MV-4-11 (cell line): Measurements from ENCODE around the gene MAST4.

Experiments used
- DNase-seq: peaks from one replicate; lab custom pipeline; 2025; lab: John Stamatoyannopoulos, UW

Gene MAST4

DNA sequence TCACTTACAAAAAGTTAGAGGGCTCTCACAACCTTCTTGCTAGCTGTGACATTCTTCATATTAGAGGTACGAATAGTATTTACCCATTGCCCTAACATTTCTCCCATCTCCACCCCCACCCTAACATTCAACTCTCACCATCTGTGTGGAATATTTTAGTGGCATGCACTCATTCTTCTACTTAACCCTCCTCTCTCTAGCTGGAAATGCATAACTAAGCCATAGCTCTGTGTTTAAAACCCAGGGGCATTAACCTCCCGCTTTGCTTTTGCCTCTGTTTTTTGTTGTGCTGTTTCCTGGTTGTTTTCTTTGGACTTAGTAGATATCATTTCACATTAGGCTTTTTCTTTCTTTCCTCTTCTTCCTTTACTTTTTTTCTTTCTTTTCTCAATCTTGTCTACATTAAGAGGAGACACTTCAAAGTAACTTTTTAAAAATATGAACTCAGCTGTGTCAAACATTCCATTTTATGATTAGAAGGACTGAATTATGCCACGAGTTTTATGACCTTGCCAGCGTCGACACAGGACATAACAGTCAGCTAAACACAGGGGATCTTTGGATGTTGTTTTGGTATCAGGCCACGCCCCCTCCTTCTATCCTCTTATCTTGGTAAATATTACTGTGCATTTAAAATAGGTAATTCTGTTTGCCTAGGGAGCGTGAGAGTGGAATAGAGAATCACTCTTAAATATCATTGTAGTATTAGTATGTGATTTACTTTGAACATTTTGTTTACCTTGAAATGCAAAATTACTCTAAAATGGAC lies 364.4 kb downstream of the MAST4 start:
- DNase-seq: no peak

DNA sequence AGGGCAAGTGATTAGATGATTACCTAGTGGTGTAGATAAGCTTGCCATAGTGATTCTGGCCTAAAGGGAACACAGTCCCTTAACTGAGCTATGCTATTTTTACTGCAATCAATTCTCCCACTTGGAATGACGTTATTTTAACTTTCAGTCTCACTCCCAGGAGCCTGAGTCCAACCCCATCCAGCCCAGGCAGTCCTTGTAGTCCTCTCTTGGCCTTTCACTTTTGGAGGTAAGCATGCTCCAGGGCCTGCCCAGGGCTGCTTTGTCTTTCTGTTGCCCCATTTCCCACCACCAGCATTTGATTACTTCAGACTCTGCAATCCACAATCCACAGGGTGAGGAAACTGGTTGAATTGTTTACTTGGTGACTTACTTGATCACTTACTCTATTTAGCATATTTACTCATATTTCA lies 367.4 kb downstream of the MAST4 start:
- no peak for DNase-seq

DNA sequence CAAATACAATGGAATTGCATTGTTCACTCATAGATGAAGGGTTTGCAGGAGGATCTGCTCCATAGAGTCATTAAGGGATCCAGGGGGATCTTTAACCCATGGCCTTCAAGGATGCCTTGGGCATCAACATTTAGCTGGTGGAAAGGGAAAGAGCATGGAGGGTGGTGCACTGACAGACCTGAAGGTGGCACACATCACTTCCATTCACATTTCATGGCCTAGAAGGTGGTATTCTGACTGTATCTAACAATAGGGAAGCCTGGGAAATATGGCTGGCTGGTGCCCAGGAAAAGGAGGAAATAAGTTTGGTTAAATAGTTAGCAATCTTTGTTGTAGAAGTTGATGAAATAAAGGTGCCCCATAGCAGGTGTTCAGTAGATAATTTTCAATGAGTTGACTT lies 370.2 kb downstream of the MAST4 start:
- no peak for DNase-seq

DNA sequence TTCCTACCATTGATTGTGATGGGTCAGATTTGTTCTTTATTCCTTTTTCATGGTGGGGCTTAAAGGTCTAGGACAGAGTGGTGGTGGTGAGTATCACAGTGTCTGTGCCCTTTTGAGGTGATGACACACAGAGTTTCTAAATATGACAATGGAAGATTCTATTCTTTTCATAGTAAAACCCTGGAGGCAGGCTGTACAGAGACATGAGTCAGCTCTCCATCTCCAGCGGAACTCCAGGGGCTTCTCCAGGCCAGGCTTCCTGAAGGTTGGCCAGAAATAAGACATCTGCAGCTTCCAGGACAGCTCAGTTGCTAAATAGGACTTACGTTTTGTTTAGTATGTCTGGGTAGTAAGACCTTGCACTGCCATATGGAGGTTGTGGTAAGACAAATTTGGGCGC lies 370.9 kb downstream of the MAST4 start:
- no peak for DNase-seq

DNA sequence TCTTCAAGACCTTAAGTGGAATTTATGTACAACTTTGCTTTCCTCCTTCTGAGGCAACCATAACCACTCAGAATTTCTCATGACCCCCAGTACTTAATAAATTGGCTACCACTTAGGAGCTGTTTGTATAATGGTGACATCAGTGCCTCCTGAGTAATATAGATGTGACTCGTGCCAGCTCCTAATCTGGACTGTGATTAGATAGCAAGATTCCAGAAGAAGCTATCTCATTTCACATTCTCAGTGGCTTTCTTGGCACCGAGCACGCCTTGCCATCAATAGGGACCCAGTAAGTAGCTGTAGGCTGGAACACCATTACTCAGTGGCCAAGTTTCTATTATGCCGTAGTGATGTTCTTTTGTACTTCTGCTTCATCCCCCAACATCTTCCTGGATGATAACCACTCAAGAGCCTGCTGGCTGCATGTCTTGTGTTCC lies 371.7 kb downstream of the MAST4 start:
- DNase-seq: no peak

DNA sequence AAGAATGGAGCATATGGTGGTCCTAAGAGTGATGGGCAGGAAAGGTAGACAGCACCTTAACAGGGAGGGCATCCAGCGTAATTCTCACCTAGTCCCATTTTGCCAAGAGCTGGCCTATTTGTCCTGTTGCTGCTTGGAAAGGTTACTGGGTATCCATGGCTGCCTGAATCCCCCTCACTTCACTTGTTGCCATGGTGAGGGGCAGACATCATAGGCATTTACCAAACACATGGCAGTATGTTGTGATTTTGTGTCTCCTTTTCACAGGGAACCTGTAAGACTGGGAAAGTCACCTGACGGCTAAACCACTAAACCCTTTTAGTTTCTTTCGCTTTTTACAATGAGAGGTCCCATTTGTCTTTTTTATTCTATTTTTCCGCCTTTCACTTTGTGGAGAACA lies 373.3 kb downstream of the MAST4 start:
- no peak for DNase-seq

DNA sequence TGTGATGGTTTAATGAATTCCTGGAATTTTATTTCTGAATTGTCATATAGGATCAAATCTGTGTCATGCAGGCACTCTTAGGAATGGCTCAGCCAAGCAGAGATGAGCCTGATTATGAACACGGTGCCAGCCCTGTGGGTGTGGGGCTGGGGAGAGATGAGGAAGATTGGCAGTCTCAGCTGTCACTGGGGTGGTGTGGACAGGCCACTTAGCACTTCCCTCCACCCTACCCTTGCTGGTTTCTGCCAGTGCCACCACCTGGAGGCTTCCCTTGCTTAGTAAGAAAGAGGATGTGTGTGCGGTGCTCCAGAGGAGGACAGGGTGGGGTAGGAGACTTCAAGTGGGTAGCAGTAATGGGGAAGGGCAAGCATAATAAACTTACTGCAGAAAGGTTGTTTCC lies 373.8 kb downstream of the MAST4 start:
- DNase-seq: no peak

DNA sequence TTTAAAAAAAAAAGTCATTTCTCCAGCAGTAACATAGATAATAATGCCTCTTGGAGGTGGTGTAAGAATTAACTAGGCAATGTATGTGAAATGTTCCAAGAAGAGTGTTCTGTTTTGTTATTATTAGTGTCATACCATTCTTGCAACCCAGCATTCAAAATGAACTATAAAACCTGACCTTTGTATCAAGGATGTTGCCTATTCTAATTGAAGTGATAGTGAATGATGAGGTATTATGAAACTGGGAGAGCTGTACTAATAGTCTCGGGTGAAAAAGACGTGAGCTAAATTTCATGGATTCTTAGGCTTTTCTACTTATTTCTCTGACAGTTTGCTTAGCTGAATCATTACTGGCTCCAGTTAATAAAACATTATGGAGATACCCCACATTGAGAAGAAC lies 375.8 kb downstream of the MAST4 start:
- DNase-seq: no peak

DNA sequence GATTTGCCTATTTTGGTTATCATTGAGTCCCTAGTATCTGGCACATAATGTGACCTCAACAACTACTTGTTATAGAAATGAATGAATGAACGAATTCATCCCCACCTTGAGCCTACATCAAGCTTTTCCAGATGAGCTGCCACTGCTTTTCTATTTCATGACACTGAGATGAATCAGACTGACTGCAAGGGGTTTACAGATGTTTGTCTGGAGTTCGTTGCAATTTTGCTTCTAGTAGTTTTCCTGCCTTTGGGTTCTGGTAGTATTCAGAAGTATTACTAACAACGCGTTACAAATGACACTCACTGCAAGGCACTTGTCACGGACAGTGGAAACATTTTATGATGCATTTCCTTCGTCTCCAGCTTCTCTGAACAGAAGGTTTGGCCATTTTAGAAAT lies 378.1 kb downstream of the MAST4 start:
- DNase-seq: no peak

DNA sequence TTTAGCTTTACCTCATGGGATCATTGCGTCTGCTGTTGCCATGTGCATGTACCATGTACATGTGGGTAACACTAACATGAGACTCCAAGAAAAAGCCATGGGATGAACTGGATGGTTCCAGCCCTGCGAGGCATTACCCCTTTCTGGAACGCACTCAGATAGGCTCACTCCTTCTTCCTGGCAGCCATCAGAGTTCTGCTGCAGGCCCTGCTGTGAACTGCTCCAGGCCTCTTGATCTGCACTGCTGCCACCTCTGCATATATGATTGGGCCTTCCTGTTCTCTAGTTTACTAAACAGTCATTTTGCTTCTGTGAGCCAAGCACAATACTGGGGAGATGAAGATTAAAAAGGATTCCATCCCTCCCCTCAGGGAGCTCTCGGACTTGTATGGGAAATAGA lies 379.9 kb downstream of the MAST4 start:
- no peak for DNase-seq

DNA sequence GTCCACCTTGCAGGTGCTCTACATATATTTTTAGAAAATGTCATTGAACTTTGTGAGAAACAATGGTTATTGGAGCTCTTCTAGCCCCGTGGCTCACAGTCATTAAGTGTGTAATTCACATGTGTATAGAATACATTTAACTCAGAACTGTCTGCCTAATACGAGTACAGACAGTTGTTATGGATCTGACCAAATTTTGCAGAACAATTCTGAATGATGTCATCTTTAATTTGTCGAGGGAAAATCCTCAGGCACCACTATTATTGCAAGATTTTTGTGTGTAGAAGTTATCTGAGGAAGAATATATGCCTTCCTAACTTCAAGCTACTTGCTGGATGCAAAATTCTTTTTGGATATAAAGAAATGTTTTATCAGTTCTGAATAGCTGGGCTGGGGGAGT lies 383.5 kb downstream of the MAST4 start:
- DNase-seq: no peak

DNA sequence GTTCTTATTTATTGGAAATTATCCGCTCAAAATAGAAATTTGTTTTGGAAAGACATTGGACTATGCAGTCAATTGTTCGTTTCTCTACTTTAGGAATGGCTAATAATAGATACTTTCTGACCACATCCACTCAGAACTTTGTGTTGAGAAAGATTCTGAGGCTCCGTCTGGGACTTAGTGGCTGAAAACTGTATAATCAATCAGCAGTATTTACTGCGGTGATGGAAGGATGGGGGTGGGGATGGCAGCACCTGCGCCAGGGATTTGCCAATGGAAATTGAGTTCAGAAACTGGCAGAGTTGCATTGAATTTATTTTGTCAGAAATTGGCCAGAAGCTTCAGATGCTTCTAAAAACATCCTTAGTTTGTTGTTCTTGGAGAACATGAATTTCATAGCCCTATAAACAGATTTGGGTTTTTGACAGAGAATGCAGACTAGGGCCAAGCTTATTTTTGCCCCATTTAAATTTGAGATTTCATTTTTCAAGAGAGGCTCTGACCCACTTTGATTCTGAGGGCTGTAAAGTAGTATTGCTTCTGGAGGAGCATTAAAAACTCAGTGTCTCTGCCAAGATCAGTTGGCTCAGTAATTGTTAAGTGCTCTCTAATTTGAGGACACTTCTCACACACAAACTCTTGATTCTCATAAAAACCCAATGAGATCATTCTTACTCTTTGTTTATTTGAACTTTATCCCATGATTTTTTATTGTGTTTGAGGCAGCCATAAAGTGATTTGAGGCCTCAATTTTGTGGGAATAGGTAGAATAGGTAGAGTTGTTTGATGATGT lies 385.3 kb downstream of the MAST4 start:
- DNase-seq: no peak

DNA sequence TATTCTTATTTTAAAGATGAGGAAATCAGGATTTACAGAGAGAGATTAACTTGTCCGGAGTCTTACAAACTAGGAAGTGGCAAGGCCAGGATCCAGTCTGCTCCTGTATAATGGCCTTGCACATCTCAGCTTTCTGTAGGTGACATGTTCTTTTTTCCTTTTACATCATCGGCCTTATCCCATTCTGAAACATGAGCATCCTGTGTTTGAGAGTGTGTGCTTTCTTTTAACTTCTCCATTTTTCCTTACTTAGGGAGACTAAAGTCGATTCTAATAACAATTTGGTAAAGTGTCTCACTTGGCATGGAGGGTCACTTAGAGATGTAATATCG lies 385.8 kb downstream of the MAST4 start:
- no peak for DNase-seq

DNA sequence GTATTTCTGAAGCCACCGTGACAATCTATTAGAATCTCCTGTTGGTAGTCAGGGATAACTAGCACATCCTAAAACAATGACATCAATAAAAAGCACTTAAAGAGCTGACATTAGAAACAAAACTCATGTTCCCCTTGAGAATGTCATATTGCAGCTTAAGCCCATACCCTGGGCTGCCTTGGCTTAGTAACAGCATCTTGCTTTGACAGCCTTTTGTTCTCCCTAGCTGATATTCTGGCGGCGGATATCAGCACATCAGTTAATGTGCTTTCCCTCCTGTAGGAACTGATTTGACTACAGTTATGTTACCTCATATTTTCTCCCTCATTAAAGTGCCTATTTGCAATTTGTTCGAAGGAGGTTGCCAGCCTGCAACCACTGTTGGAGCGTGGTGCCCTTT lies 386.3 kb downstream of the MAST4 start:
- DNase-seq: no peak

DNA sequence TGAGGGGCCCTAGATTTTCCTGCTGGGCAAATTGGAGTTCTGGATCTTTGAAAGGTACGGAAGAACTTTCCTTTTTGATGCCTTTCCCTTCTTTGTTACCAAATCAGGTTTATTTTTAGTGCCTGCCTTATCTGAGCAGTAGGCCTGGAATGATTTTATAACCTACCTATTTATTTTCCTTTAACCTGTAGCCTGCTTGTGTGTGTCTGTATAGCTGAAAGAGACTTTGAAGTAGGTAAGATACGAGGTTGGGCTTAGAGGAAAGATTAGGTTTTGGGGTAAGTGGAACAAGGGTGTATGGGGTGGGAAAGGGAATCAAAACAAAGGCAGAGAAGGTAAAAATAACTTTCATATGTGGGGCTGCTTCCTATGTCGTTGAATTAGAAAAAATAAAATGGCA lies 389.2 kb downstream of the MAST4 start:
- no peak for DNase-seq

DNA sequence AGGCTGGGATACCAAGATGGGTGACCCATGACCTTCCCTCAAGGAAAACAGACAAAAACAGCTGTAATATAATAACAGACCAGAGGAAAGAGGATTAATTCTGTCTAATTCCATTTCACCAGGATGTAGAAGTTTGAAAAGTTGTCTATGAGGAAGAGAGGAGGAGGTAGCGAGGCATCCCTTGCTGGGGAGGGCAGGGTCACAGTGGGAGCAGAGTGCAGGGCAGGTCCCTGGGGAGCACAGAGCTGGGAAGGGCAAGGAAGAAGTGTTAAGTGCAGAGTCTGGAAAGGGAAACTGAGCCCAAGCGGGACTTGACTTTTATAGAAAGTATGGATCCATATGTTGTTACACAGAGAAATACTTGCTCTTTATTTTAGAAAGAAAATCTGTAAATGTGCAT lies 389.8 kb downstream of the MAST4 start:
- DNase-seq: no peak

DNA sequence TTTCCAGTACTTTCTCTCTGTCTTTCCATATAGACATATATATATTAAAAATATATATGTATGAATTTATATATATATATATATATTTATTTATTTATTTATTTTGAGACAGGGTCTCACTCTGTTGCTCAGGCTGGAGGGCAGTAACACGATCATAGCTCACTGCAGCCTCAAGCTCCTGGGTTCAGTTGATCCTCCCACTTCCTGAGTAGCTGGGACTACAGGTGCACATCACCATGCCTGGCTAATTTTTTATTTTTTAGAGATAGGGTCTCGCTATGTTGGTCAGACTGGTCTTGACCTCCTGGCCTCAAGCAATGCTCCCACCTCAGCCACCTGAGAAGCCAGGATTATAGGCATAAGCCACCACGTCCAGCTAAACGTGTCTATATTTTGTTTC lies 390.3 kb downstream of the MAST4 start:
- no peak for DNase-seq

DNA sequence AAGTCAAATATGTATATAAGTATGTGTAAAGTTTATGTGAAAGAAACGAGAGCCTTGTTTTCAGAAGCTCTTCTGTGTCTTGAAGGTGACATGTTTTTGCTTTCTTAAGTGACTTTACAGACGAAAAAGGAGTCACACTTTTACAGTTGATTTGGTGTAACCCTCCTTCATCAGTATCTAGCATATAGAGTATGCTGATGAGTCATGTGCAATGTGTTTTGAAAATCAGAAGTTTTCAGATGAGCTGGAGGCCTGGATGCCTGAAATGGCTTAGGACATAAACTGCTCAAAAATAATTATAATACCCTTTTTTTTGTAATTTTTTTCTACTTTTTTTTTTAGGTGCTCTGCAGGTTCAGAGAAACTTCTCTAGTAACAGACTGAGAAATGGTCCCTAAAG lies 390.9 kb downstream of the MAST4 start:
- DNase-seq: no peak

DNA sequence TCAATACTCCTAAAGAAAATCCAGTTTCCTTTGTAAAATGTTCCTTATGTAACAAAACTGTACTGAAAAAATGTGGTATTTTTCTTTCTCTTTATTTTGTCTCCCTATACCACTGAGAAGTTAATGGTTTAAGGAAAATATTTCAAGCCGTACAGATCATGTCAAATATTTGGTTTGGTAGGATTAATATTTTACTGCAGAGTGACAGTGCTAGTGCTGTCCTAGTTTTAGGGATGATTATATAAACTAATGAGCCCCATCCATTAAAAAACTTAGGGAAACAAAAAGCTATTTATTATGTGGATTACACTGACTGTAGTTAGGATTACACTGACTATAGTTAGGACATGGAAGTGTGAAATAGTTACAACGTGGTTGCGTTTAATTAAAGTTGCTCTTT lies 391.3 kb downstream of the MAST4 start:
- no peak for DNase-seq

DNA sequence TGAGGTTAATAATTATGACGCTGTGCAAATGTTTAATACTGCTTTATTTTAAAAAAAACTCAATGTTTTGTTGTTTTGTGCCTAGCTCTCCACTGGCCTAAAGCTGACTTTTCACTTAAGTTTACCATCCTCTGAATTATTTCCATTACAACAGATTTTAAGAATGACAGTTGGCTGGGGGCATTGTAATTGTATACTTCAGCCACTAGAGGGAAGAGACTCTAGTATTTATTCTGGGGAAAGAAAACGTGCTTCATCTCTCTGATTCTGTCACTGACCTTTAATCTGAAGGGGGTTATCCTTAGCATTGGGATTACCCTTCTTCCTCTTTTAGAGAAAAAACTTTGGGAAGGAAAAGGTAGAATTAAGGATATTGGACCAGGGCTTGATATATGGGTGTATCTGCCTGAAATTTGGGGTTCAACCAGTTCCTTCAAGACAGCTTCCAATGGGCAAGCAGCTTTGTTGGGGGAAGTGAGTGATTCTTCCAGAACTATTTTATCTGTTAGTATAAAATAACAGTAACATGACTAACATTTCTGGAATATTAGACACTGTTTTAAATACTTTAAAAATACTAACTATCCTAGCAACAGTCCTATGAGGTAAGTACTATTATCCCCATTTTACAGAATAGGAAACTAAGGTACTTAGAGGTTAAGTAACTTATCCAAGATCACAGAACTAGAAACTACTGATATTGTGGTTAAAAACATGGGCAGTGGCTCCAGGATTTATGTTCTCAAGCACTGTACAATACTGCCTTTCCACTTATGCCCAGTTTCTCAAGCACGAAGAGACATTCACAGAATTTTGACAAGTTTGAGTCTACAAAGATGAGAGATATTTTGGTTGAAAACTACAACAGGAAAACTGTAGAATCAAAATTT lies 392.0 kb downstream of the MAST4 start:
- peak; percentile 22 for DNase-seq

DNA sequence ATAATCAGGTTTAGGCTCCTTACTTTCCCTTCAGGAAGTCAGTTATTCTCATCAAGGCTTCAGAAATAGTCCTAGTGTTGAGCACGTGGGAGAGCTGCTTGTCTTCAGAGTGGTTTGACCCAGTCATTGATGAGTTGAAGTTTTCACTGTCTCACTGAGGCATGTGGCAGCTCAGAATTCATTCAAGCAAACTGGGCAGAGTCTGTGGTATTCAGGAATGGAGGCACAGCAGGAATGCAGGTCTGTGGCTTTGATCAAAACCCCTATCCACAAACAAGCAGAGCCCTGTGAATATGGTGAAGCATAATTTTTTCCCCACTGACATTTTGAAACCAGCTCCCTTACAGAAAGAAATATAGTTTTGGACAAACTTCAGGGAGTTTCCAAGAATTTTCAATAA lies 393.1 kb downstream of the MAST4 start:
- no peak for DNase-seq

DNA sequence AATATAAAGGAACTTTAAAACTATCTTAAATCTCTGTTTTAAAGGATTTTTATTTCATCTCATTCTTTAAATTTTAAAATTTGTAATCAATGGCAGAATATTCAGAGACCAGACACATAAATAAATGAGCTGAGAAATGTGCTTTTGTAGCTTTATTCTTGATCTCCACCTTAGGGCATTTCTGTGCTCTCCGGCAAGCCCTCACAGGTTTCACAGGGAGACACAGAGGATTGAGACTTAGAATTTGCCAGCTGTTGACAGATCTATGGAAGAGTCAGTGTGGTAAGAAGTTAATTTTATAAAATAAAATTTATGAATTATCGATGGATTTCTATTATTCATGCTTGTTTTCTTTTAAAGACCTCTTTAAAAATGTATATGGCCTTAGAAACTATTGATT lies 393.6 kb downstream of the MAST4 start:
- DNase-seq: no peak

DNA sequence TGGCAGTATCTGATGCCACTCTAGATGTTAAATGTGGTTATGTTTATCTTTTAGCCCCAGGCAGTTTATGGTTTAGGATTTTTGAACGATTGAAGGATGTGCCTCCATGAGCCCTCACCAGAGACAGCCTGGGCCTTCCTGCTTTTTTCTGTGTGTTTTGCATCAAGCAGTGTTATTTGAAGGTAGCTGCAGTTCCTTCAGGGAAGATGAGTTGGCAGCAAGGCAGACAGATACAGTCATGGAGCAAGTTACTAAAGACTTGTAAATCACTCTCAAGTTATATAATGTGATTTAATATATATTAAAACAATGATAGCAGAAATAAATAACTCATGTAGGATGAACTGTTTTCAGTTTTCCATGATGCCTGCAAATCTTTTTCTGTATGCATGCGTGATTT lies 395.6 kb downstream of the MAST4 start:
- DNase-seq: no peak
